ENCODE measurements around the gene ST3GAL3.

DNA sequence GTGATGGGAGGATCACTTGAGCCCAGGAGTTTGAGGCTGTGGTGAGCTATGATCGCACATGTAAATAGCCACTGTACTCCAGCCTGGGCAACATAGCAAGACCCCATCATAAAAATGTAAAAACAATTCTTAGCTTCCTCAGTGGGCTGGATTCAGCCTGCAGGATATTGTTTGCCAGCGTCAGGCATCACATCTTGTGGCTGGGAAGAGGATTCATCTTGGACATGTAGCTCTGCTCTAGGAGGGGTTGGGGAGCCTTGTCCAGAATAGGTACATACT lies 19.3 kb upstream of the ST3GAL3 start:
- no peak for TF ChIP-seq POLR2AphosphoS5 (IDR thresholded peaks at IDR 0.05)
- no peak for TF ChIP-seq POLR2A (IDR thresholded peaks at IDR 0.05)
